Stimulated activated CD4-positive, alpha-beta T cell treated with anti-CD3 and anti-CD28 coated beads, Interleukin-1b, Interleukin-23, amount 100 ng/mL, for 24 hours (primary cell): ENCODE data around the gene COMT.
"Not testable (repeated sequence)": the region's sequence is repeated elsewhere in the genome, so short reads cannot be mapped to it uniquely, and the experiment has no call there.

Source experiments
- DNase-seq, 4 experiments: peaks; one replicate each; pipeline ENCODE4 v3.0.0-alpha.2; 2020; ENCODE audit warnings: low read depth in 4 of 4, low spot score in 1 of 4

The COMT gene

DNA sequence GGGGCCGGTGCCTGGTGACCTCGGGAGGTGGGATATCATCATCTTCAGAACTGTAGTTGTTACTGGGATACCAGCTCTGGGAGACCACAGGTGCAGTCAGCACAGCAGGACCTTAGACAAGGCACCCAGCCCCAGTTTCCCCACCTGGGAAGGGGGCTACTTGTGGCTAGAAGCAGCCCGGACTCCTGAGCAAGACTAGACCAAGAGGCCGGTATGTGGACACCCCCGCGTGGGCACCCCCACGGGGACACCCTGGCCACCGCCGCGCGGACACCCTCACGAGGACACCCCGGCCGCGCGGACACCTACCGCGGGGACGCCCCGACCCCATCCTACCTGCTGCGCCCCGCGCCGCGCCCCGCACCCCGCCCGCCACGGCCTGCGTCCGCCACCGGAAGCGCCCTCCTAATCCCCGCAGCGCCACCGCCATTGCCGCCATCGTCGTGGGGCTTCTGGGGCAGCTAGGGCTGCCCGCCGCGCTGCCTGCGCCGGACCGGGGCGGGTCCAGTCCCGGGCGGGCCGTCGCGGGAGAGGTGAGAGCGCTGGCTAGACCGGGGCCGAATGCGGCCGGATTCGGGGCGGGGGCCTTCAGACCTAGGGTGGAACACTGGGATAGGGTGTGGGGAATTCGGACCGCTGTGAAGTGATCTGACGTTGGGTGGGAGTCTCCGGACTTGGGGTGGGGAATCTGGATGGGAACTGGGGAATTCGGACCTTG is at the start of gene COMT, which contains the start of gene TXNRD2:
Gene COMT (plus strand): TSS at position 408 of the 718 bp plus-strand sequence. CDS start 20,755 bp downstream, outside the sequence.
Gene TXNRD2 (minus strand): TSS at position 454 of the 718 bp plus-strand sequence. CDS start 15 bp downstream, at position 439.
- DNase-seq = peak; percentile 38 to 56 (median 48)

DNA sequence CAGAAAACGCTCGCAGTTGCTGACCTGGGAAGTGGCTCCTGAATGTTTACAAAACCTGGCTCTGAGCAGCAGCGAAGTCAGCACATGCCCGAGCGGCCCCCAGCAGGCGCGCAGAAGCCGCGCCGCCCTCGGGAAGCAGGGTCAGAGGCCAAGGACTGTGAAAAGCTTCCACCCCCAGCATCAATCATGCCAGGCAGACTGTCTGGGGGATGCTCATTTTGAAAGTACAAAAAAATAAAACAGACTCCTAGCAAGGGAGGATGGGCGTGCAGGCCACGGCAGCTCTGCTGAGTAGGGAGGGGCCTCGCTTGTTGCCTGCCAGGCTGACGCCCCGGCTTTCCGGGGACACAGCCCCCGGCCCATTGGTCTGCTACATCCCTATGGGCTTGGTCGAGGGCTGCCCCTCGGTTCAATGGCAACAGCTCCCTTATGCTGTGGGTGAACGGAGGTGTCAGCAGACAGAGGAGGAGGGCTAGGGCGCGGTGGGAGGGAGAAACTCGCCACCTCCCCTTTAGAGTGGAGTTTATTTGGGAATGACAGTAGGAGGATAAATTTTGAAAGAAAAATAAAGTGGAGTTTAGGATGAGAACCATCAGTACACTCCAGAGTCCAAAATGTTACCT is 49.2 kb upstream of the COMT start:
- DNase-seq = peak in 2 of 4 experiments; percentile 49 to 51

DNA sequence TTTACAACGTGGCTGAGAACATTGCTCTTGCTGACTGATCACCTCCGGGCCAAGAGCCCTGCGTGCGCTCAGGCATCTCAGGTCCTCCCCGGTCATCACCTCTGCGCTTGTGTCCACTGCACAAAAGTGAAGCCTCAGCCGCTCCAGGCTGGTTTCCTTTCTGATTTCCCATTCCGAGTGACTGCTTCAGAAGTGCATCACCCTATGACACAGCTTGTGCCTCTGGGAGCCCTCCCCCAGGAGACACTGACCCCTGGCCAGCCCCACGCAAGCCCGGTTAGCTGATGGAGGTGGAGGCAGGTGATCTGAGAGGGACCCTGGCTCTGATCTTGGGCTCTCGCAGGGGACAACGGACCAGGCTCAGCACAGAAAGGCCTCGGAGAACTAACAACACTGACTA is 48.6 kb upstream of the COMT start:
- DNase-seq = no peak

DNA sequence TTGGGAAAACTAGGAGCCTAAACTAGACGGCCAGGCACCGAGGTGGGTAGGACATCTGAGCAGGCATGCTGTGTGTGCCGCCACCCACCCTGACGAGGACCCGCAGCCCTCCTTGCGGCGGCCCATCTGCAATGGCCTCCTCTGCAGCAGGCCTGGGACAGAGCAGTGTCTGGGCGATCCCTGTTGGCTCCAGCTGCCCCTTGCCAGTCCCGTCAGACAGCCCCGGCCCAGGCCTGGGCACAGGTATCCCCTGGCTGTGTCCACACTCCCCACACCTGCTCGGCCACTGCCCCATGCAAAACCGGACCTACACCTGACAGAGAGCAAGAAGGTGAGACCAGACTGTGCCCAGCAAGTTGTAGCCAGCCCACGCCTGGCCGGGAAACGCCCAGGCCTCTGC is 48.2 kb upstream of the COMT start:
- DNase-seq = no peak

DNA sequence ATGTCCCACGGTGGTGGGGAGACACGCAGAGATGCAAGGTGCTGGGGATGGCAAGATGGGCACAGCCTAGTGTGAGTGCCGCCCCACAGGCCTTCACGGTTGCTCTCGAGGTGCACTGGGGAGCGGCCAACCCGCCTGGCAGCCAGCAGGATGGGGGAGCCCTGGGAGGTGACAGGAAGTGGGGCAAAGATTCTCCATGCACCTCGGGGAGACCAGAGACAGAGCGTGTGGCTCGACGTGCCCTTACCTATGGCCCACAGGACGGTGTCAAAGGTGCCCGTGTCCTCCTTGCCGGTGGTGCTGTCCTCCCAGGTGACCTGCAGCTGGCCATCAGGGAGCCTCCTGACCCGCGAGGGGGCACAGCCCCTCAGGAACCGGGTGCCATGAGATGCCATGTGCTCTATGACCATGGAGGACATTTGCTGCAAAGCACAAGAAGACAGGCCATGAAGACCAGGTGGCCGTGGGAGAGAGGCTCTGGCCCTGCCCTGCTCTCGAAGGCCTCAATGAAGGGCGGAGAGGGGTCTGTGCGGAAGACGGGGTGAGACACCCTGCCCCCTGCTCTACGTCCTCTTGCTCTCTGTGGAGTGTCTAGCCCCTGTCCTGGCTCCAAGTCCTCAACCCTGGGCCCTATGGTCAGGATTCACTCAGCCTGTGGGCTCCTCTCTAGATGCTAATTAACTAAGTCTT is 46.3 kb upstream of the COMT start:
- no peak for DNase-seq

DNA sequence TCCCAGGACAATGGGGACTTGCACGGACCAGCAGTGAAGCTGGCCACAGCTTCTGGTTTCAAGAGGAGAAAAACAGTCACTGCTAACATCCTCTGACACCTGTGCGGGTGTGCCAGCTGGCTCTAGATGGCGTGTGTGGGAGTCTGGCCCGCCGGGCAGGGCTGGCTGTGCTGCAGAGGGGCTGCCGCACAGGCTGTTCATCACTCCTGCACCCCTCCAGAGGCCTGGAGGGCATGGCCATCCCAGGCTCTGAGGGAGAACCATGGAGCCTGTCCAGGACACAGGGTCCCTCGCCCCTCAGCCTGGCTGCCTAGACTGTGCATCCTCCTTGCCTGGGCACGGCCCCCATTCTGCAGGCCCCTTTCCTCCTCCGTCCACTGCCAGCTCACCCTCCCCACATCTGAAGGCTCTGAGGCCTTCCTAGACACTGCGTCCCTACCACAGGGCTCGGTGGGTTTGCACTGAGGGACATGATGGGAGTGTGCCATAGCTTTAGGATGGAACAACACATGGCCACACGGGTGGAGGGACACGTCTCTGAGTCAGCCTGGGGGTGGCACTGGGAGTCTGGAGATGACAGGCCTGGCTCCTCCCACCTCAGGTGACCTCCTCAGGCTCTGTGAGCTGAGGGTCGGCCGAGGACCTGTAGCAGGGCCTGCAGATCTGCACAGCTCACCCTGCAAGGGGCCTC is 44.8 kb upstream of the COMT start:
- DNase-seq = no peak

DNA sequence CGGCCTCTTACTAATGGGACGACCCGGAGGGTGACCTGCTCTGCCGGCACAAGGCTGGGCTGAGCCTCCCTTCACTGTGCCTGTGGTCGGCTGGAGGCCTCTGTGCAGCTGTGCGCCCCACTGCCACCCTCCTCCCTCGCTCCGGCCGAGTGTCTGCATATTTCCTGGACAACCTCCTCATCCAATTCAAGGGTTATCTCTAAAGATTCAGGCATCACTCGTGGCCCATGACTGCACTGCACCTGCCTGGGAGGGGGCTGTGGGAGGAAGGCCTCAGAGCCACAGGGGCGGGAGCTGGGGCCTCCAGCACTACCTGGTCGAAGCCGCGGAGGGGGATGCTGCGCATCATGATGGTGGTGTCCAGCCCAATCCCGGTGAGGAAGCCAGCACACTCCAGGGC is 43.8 kb upstream of the COMT start:
- DNase-seq = no peak

DNA sequence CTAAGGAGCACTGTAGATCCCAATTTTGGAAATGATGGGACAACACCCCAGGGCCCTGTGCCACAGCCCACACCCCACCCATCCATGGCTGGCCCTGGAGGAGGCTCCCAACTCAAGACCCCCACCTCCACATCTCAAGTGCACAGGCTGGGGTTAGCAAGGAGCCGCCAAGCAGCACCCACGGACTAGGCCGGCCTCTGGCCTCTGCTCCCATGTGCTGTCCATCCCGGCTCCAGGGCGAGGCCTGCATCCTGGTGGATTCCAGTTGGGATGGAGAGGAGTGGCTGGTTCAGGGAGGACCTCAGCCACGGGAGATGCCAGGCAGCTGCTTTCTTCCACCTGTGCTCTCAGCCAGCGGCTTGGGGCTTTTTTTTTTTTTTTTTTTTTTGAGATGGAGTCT is 43.4 kb upstream of the COMT start:
- no peak for DNase-seq

DNA sequence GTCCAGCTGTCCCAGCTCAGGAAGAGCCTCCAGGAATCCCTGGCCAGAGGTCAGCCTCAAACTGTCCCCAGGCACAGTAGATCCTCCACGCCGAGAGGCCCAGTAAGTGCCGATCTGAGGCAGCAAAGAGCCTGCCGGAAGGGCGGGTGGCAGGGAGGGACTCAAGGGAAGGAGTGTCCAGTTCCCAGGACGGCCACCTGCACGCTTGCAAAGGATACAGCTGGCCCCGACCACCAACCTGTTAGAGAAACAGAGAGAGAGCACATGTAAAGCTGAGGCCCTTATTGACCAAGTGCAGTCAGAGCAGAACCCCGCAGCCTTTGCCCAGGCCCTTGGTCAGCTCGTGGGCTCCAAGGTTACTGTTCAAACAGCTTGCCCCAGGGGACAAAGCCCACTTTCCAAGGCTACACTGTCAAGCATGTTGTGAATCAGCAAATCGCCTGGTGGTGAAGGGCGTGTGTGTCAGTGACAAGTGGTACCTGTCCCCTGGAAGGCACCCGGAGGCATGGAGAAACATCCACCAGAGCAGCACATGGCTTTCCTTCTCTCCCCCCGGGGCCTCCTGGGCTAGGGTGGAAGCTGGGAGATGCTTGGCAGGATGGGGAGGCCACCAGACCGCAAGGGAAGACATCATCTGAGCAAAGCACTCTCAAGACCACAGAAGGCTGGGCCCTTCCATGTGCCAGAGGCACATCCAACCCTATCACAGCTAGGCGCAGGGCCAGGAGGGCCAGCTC is 42.6 kb upstream of the COMT start:
- no peak for DNase-seq

DNA sequence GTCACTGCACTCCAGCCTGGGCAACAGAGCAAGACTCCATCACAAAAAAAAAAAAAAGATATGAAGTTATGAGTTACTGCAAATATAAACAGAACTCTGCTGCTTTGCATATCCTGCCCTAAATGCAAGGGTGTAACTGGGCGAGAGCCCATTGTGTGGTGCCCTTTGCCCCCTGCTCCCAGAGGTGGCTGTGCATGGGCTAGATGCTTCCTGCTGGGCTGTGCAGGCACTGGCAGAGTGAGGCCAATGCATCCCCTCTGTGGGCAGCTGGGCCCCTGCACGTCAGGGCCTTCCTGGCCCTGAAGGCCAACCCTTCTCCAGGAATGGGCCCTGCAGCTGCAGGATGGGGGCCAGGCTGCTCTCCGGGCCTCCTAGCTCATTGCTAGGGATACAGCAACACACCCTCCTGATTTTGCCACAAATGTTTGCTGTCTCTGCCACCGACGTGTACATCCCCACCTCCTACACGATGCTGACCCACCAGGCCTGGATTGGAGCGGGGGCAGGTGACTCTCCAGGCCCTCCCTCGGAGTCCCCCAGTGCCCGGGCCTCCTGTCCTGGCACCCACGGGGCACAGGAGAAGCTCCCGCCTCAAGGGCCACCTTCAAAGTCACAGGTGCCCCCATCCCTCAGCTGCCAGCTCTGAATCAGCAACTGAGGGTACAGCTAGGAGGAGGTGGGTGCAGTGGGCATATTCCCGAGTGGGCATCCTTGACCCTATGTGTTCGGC is 40.7 kb upstream of the COMT start:
- no peak for DNase-seq

DNA sequence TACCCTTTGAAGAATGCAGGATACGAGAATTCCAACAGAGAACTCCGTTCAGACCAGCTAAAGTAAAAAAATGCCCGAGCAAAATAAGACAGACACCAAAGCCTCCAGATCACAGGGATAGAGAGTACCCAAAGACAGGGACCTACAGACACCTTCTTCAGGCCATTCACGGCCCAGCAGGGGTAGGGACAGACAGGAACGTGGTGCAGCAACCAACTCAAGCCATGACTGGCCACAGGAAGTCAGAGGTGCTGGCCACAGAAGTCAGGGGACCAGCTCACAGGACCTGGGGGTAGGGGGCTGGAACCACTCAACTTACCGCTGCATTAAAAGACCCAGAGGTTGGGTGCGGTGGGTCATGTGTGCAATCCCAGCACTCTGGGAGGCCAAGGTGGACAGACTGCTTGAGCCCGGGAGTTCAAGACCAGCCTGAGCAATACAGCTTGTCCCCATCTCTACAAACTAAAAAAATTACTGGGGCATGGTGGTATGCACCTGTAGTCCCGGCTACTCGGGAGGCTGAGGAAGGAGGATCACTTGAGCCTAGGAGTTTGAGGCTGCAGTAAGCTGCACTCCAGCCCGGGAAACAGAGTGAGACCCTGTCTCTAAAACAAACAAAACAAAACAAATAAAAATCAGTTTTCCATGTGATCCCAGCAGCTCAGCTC is 39.9 kb upstream of the COMT start:
- no peak for DNase-seq

DNA sequence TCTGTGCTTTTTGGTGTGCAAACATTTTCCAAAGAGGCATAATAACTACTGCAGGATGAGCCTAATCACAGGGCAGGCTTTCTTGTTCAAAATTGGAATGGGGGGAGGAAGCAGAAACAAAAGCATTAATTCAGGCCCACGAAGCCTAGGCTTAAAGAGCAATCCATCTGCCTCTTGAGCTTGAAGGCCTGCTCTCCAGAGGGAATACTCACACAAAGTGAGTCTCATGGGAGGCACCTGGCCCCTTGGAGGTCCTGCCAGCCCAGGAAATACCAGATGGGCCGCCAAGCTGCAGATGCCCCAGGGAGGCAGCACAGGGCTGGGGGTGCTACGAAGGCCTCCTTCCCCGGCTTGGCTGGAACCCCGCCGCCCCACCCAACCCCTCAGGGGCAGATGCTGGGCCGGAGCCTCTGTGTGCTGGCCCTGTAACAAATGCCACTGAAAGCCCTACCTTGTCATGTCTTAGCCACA is 39.3 kb upstream of the COMT start:
- DNase-seq = no peak

DNA sequence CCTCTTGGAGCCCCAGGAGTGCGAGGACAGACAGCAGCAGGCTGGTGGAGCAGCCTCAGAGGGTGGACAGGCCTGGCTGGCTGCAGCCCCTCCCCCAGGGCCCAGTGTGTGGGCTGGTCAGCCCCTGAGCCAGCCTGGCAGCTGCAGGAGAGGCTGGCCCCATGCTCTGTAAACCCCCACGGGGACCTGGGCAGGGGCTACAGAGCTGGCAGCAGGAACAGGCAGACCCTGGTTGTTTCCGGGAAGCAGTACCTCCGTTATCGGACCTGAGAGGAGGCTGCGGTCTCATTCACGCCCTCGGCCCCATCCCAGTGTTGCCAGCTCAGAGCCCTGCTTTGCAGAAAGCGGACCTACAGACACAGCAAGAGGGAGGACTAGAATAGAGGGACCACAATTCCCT is 38.5 kb upstream of the COMT start:
- no peak for DNase-seq

DNA sequence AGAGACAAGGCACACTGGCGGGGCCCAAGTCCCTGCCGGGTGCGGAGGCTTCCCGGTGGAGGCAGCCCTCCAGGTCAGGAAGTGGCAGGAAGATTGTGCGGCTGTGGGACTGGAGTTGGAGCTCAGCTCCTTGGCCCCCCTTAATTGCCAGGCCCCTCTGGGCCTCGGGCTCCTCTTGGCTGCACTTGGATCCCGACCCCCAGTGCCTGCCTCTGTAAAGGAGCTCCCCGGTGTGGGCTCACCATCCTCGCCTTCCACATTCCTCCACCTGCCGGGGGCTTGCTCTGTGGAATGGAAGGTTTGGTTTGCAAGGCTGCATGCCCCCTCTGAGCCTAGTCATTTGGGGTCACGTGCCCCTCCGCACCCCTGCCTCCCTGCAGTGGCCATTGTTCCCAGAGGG is 38.1 kb upstream of the COMT start:
- DNase-seq = no peak

DNA sequence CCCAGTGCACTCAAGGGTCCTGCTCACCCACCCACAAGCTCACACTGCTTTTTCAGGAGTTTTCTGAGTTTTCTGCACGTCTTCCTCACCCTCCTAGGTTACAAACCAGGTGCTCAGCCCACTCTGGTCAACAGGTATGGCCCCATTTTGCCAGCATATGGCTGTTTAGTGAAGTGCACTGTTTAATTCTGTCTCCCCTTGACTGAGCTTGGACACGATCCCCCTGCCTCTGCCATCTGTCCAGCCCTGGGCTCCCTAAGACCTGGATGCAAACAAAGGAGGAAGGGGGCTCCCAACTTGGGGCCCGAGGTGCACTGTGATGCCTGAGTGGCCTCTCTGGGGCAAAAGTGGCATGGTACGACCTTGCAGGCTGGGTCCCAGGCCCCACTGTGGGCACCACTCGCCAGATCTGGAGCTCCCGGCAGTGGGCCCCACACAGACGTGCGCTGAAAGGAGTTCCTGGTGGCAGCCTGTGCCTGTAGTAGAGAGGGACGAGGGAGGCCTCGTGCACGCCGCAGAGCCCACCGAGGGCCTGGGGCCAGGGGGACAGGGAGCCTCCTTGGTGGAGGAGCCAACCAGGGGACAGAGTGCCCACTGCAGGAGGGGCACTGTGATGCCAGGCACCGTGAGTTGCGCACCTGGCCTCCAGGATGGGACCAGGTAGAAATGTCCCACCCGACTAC is 37.3 kb upstream of the COMT start:
- DNase-seq = no peak

DNA sequence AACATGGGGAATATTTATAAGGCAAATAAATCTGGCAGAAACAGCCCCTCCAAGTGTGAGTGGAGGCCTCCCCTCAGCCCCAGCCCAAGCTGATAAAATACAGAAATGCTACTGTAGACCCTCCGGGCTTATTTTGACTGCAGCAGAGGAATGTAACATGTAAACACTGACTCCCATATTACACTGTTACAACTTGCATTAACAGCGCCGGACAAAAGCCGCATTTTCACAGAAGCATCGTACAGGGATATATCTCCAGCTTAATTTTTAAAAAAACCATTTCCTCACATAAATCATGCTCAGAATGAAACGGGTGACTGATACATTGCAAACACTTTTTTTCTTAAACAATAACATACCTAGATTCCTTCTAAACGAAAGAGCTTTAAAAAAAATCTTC is 36.6 kb upstream of the COMT start:
- no peak for DNase-seq

DNA sequence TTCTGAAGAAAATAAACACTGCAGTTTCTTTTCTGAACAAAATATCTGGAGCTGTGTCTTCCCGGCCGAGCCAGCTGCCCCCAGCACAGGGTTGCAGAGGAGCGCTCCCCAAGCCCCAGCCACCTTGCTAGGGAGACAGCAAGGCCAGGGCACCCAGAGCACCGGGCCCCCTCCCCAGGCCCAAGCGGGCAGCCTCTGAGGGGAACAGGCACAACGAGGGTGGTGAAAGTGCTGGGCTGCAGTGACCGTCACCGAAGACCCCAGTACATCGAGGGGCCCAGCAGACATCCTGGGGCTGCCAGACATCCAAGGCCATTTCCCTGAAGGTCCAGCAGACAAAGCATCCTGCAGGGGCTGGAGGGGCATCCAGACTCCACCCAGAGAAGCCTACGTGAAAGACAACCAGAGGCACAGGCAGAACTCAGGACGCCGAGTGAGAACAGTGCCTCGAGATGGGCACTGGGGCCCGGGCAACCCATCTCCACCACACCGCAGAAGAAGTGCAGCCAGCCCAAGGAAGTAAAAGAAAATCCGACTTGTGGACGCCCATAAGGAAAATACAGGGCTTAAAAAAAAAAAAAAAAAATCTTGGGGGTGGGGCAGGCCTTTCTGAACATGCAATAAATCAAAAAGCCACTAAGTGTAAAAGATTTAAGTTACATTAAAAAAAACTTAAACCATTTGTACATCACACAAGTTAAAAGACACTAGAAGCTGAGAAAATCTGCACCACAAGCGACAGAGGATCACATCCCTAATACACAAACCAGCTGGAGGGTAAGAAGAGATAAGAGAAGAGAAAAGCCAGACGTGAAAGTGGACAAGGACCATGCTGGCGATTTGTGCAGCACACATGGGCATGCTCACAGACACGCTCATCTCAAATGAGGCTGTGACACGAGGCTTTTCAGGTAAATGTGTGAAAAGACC is 36.0 kb upstream of the COMT start:
- DNase-seq = no peak

DNA sequence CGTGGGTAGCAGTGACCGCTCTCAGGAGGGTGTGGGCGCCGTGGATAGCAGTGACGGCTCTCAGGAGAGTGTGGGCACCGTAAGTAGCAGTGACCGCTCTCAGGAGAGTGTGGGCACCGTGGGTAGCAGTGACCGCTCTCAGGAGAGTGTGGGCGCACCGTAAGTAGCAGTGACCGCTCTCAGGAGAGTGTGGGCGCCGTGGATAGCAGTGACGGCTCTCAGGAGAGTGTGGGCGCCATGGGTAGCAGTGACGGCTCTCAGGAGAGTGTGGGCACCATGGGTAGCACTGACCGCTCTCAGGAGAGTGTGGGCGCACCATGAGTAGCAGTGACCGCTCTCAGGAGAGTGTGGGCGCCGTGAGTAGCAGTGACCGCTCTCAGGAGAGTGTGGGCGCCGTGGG is 34.7 kb upstream of the COMT start:
- not testable (repeated sequence) for DNase-seq
